ENCODE results near the gene STARD8. TPM values are rescaled to one million over a fixed set of nuclear protein-coding genes. Genes with fewer than 3 reads are reported as not detected.

Gene STARD8
- total RNA-seq, 1 experiment from 2014 or later: 0.91 TPM

- POLR2A ChIA-PET (ENCODE audit: unreplicated experiment): no interaction called here
- Histone ChIP-seq H3K9me3 (ENCODE audit: low read length) (no peaks in the 10 kb centered on the region), H3F3A (ENCODE audit: low read length, unreplicated experiment) (no peaks in the 10 kb centered on the region), H3K27ac (ENCODE audit: low read length) (no peak overlapping the region), H3K79me2 (ENCODE audit: low read length) (no peaks in the 10 kb centered on the region), H3K27me3 (ENCODE audit: low read length) (no peaks in the 10 kb centered on the region), H3K9me2 (replicated peaks; ENCODE audit: low read length) (no peaks in the 10 kb centered on the region), H3K9ac (ENCODE audit: low read length) (no peak overlapping the region), H3K4me3 (ENCODE audit: low read length) (no peak overlapping the region), H4K20me1 (ENCODE audit: low read length) (no peaks in the 10 kb centered on the region), H3K4me1 (ENCODE audit: insufficient read depth, low read length) (no peaks in the 10 kb centered on the region), H3K36me3 (ENCODE audit: low read depth, low read length) (no peaks in the 10 kb centered on the region), H3K4me2 (ENCODE audit: low read length) (no peak overlapping the region), H2AFZ (ENCODE audit: low read length) (no peak overlapping the region)
- CTCF ChIA-PET: no interaction called here
- DNase-seq (no peak), ATAC-seq (no peak)
- no TSS peak for BruUV-seq (replicated peaks)
- TF ChIP-seq, protein P1, sequence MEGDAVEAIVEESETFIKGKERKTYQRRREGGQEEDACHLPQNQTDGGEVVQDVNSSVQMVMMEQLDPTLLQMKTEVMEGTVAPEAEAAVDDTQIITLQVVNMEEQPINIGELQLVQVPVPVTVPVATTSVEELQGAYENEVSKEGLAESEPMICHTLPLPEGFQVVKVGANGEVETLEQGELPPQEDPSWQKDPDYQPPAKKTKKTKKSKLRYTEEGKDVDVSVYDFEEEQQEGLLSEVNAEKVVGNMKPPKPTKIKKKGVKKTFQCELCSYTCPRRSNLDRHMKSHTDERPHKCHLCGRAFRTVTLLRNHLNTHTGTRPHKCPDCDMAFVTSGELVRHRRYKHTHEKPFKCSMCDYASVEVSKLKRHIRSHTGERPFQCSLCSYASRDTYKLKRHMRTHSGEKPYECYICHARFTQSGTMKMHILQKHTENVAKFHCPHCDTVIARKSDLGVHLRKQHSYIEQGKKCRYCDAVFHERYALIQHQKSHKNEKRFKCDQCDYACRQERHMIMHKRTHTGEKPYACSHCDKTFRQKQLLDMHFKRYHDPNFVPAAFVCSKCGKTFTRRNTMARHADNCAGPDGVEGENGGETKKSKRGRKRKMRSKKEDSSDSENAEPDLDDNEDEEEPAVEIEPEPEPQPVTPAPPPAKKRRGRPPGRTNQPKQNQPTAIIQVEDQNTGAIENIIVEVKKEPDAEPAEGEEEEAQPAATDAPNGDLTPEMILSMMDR (conservative IDR thresholded peaks at IDR 0.05; ENCODE audit: low read depth, low read length): no peak
- TF ChIP-seq EZH2 (IDR thresholded peaks at IDR 0.05; ENCODE audit: low read length, unreplicated experiment): no peak
- TF ChIP-seq EZH2phosphoT487 (IDR thresholded peaks at IDR 0.05; ENCODE audit: borderline replicate concordance, low read length): no peak
- intact Hi-C loops (cut with micrococcal nuclease): no loop called here
Observed at GRCh38 chrX:68724531-68725020, 77.1 kb downstream of the STARD8 start.

DNA sequence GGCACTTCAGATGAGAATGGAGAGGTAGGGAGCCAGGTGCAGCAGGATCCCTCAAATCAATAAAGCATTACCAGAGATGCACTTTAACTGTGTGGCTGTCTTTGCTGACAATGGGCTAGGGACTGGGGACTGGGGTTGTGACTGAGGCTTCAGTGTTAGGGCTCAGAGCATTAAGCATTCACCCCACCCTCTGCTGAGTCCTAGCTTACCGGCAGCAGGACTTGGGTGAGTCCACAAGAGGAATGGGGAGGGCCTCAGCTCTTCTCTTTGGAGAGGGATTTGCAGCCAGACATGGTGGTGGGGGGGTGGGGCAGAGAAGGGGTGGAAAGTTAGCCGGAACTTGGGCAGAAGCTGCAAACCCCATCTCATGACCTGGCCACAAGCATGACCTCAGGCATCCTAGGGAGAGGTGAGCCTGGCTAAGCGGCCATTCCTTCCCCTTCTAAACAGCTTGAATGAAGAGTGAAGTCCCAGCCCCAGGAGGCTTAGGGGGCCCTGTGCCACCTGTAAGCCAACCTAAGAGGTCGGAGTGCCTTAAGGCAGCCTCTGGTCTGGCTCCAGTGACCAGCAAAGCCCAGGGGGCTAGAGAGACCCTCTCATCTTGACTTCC lies 78.4 kb downstream of the STARD8 start:
- H3K4me3 ChIP-seq (ENCODE audit: low read length): no peak overlapping the region
- no peaks in the 10 kb centered on the region for H3K79me2 ChIP-seq (ENCODE audit: low read length)
- ATAC-seq (no peak), DNase-seq (no peak)
- H3K4me2 ChIP-seq (ENCODE audit: low read length): no peak overlapping the region
- H4K20me1 ChIP-seq (ENCODE audit: low read length): no peaks in the 10 kb centered on the region
- H3K9me3 ChIP-seq (ENCODE audit: low read length): no peaks in the 10 kb centered on the region
- intact Hi-C loops (cut with micrococcal nuclease): no loop called here
- TF ChIP-seq EZH2 (IDR thresholded peaks at IDR 0.05; ENCODE audit: low read length, unreplicated experiment) (no peak), EZH2phosphoT487 (IDR thresholded peaks at IDR 0.05; ENCODE audit: borderline replicate concordance, low read length) (no peak)
- TF ChIP-seq, protein P1 (conservative IDR thresholded peaks at IDR 0.05; ENCODE audit: low read depth, low read length): no peak
- no peaks in the 10 kb centered on the region for H3K36me3 ChIP-seq (ENCODE audit: low read depth, low read length)
- ChIA-PET POLR2A (ENCODE audit: unreplicated experiment) (no interaction called here), CTCF (no interaction called here)
- BruUV-seq (replicated peaks): no TSS peak
- no peaks in the 10 kb centered on the region for H3K4me1 ChIP-seq (ENCODE audit: insufficient read depth, low read length)
- no peaks in the 10 kb centered on the region for H3K27me3 ChIP-seq (ENCODE audit: low read length)
- H3K27ac ChIP-seq (ENCODE audit: low read length): no peak overlapping the region
- no peaks in the 10 kb centered on the region for H3K9me2 ChIP-seq (replicated peaks; ENCODE audit: low read length)
- no peaks in the 10 kb centered on the region for H3F3A ChIP-seq (ENCODE audit: low read length, unreplicated experiment)
- H3K9ac ChIP-seq (ENCODE audit: low read length): no peak overlapping the region
- no peak overlapping the region for H2AFZ ChIP-seq (ENCODE audit: low read length)

DNA sequence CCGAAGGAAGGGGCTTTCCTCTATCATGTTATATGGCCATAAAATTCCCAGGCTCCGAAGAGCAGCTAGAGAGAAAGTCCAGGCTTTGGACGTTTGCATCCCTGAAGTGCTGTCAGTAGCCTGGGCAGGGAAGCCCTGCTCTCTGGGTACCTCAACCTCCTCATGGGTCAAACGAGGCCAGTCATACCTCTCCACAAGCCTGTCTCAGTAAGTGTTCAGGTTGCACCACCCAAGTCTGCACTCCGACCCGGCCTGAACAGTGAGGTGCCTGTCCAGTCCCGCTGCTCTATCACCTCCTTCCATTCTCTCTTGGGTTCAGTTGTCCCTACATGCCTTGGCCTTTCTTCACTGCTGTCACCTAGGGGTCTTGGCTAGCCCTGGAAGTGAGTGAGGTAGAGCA lies 78.9 kb downstream of the STARD8 start:
- Histone ChIP-seq H3F3A (ENCODE audit: low read length, unreplicated experiment) (no peaks in the 10 kb centered on the region), H4K20me1 (ENCODE audit: low read length) (no peaks in the 10 kb centered on the region), H3K79me2 (ENCODE audit: low read length) (no peaks in the 10 kb centered on the region), H3K4me3 (ENCODE audit: low read length) (no peak overlapping the region), H3K9me2 (replicated peaks; ENCODE audit: low read length) (no peaks in the 10 kb centered on the region), H3K4me1 (ENCODE audit: insufficient read depth, low read length) (no peaks in the 10 kb centered on the region), H3K9ac (ENCODE audit: low read length) (no peak overlapping the region), H3K27me3 (ENCODE audit: low read length) (no peaks in the 10 kb centered on the region), H3K9me3 (ENCODE audit: low read length) (no peaks in the 10 kb centered on the region), H3K27ac (ENCODE audit: low read length) (no peak overlapping the region), H3K4me2 (ENCODE audit: low read length) (no peak overlapping the region), H3K36me3 (ENCODE audit: low read depth, low read length) (no peaks in the 10 kb centered on the region), H2AFZ (ENCODE audit: low read length) (no peak overlapping the region)
- no peak for DNase-seq
- BruUV-seq (replicated peaks): no TSS peak
- TF ChIP-seq, protein P1 (conservative IDR thresholded peaks at IDR 0.05; ENCODE audit: low read depth, low read length): no peak
- TF ChIP-seq EZH2 (IDR thresholded peaks at IDR 0.05; ENCODE audit: low read length, unreplicated experiment) (no peak), EZH2phosphoT487 (IDR thresholded peaks at IDR 0.05; ENCODE audit: borderline replicate concordance, low read length) (no peak)
- intact Hi-C loops (cut with micrococcal nuclease): no loop called here
- ChIA-PET POLR2A (ENCODE audit: unreplicated experiment) (no interaction called here), CTCF (interaction anchor here (0.5 kb wide), 1 partner anchor 16 kb away, joined by 7 read pairs; no protein-coding TSS in a partner anchor)
- no peak for ATAC-seq

All from PC-3 (cell line).